Brain pericyte (primary cell): ENCODE measurements around the gene RHO.

ENCODE experiments used
- DNase-seq: peaks from one replicate; pipeline ENCODE4 v3.0.0-alpha.2; 2012; ENCODE audit warnings: low read depth, low spot score

RHO gene

GRCh38 chr3:129577366-129577765 lies 48.9 kb downstream of the RHO start:
- no peak for DNase-seq

GRCh38 chr3:129577925-129578786 lies 49.7 kb downstream of the RHO start:
- no peak for DNase-seq

- DNase-seq = no peak
These were observed 51.6 kb downstream of the RHO start for GRCh38 chr3:129579991-129580390.

- DNase-seq = no peak
These were observed 53.2 kb downstream of the RHO start for GRCh38 chr3:129581623-129582022.

GRCh38 chr3:129582799-129583198 lies 54.4 kb downstream of the RHO start:
- no peak for DNase-seq

- no peak for DNase-seq
These were observed 54.9 kb downstream of the RHO start for GRCh38 chr3:129583289-129583688.

GRCh38 chr3:129584631-129585030 lies 56.2 kb downstream of the RHO start:
- DNase-seq = no peak
